NCI-H146 (cell line): ENCODE measurements around the gene ZDHHC21.
A peak's percentile ranks its signal among the peaks of the same experiment; 100 is the strongest.
"Not testable (repeated sequence)": the region's sequence is repeated elsewhere in the genome, so short reads cannot be mapped to it uniquely, and the experiment has no call there.

Source experiments
- DNase-seq: peaks from one replicate; lab custom pipeline; 2025; lab: John Stamatoyannopoulos, UW

Gene ZDHHC21

DNA sequence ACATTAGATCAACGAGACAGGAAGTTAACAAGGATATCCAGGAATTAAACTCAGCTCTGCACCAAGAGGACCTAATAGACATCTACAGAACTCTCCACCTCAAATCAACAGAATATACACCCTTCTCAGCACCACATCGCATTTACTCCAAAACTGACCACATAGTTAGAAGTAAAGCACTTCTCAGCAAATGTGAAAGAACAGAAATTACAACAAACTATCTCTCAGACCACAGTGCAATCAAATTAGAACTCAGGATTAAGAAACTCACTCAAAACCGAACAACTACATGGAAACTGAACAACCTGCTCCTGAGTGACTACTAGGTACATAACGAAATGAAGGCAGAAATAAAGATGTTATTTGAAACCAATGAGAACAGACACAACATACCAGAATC, 10.6 kb downstream of the ZDHHC21 start:
- not testable (repeated sequence) for DNase-seq

- DNase-seq, result no peak
Measured at GRCh38 chr9:14678776-14679175, 14.5 kb downstream of the ZDHHC21 start.

- no peak for DNase-seq
Measured at GRCh38 chr9:14677872-14678271, 15.4 kb downstream of the ZDHHC21 start.

GRCh38 chr9:14677396-14677795, 15.8 kb downstream of the ZDHHC21 start:
- DNase-seq, result no peak

GRCh38 chr9:14674630-14675029, 18.6 kb downstream of the ZDHHC21 start:
- no peak for DNase-seq

DNA sequence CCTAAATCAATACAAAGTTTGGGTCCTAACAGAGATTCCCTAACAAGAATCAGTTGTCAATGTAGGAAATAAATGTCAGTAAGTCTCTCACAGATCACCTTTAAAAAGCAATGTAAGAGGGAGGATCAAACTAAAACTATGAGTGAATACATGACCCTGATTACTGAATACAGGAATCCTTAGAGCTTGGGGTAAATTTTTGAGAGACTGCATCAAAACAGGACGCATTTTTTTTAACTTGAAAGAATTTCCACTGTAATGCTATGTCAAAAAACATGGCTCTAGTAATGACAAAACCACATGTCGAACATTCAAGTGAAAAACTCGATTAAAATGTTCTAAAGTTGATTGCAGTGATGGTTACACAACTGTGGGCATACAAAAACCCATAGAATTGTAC, 21.9 kb downstream of the ZDHHC21 start:
- no peak for DNase-seq

GRCh38 chr9:14670718-14671117, 22.5 kb downstream of the ZDHHC21 start:
- DNase-seq, result no peak

GRCh38 chr9:14664022-14664421, 29.2 kb downstream of the ZDHHC21 start:
- not testable (repeated sequence) for DNase-seq

DNA sequence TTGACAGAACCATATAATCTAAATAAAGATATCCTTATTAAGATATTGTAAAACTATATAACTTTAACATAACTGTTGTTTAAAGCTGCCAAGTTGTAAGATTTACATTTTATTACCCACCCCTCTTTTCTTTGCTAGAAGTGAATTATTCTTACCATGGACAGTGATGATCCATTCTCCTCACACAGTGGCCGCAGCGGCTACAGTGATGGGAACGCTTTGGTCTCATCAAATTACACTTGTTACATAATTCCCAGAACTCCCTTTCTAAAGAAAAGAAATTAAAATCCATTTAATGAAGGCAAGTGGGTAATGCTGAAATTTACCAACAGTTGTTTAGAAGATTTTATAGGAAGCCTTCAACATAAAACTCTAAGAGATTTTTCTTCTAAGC, 31.2 kb downstream of the ZDHHC21 start:
- DNase-seq, result no peak

GRCh38 chr9:14661421-14662059, 31.7 kb downstream of the ZDHHC21 start:
- peak; percentile 46 for DNase-seq

DNA sequence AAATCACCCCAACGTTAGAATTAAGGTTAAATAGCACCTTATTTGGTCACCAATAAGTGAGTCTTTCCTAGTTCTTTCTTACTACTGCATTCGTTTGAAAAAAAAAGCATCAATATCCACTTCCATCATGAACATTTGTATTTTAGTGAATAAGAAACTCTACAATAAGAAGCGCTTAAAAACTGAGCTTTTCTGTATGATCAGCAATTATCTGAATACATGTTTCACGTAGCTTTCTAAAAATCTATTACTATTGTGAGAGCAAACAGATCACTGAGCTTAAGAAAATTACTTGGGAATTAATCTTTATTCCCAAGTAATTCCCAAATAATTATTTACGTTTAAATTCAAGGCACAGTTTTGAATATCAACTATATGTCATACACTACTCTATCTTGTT, 32.5 kb downstream of the ZDHHC21 start:
- DNase-seq, result no peak

DNA sequence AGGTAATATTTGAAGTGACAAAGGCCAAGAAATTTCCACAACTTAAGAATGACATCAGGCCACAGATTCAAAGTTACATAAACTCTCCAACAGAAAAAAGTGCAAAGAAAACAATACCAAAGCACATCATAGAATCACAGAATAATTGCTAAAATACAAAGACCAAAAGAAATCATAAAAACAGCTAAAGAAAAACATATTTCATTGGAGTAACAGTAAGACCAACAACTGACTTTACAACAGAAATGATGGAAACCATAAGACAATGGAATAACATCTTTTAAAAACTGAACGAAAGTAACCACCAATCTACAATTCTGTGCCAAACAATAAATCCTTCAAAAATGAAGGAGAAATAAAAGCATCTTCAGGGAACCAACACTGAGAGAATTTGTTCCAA, 38.3 kb downstream of the ZDHHC21 start:
- DNase-seq, result no peak

DNA sequence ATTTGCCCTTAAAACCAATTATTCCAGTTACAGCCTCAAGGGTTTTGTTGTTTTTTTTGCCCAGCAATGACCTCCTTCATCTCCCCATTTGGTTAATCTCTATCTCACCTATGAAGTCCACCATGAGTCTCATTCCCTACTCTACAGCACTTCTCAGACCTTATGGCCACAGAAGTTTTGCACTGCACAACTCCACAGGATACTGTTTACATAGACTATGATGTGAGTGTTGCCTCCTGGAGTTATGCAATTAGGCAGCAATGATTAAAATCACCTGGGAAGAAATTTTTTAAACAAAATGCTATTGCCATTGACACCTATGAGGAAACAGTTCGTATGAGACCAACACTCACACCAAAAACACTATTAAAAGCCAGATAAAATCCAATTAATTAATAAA, 39.7 kb downstream of the ZDHHC21 start:
- peak; percentile 49 for DNase-seq

- DNase-seq, result peak; percentile 58
Measured at GRCh38 chr9:14652729-14653377, 40.4 kb downstream of the ZDHHC21 start.

GRCh38 chr9:14650596-14650995, 42.6 kb downstream of the ZDHHC21 start:
- no peak for DNase-seq

- no peak for DNase-seq
Measured at GRCh38 chr9:14645648-14646047, 47.6 kb downstream of the ZDHHC21 start.

GRCh38 chr9:14640967-14641366, 52.3 kb downstream of the ZDHHC21 start:
- no peak for DNase-seq

DNA sequence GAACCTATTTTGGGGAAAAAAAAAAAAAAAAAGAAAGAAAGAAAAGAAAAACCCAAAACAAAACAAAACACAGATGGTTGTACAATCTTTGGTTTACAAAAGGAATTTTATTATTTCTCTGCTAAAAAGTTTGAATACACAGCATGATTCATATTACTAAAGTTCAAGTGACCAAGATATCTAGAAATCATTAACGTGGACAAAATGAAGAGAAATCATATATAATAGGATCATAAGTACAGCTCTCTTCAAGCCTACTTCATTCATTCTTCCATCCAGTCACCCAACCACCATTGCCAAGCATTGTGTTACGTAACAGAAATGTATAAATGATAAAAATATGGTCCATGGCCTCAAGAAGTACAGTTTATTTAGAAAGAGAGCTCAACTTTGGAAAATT, 52.9 kb downstream of the ZDHHC21 start:
- no peak for DNase-seq

DNA sequence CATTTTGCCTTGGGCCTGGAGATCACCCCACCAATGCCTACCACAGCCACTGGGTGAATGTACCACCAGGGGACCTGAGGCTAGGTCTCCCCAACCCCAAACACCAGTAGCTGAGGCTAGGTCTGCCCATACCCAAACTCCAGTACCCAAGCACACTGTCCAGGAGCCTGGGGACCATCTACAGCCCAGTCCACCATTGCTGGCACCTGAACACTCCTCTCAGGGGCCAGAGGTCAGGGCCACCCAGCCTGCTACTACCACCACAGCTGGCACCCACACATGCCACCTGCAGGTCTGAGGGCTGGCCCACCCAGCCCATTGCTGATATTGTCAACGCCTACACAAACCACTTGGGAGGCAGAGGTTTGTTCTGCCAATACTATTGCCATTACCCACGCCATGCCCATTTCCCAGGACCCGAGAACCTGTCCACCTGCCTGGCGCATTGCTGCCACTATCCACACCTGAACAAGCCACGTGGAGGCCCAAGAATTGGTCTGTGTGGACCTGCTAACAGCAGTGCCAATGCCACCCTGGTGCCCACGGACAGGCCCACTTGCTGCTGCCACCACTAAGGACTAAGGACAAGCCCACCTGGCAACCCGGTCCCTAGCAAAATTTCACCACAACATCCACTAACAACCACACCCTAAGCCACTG, 59.2 kb downstream of the ZDHHC21 start:
- no peak for DNase-seq

DNA sequence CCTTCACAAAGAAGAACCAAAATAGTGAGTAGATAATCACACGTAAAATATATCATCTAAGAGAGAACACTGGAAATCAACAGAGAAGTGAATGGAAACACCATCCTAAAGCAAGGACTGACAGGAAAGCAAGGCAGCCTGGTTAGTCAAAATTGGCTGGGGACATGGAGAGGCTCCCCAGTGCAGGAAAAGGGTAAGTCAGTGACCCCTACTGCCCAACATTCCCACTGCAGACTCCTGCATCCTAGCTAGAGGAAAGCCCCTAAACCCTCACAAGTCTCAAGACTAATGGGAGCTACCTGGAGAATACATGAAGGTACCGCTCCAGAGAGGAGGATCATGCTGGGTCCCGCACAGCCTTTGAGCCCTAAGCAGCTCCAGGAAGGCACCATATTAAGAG, 60.1 kb downstream of the ZDHHC21 start:
- DNase-seq, result no peak

GRCh38 chr9:14627513-14627912, 65.7 kb downstream of the ZDHHC21 start:
- peak; percentile 15 for DNase-seq

- no peak for DNase-seq
Measured at GRCh38 chr9:14618836-14619420, 74.3 kb downstream of the ZDHHC21 start.
